ENCODE results near the gene PPP1R3D.
A peak's percentile ranks its signal among the peaks of the same experiment; 100 is the strongest.

Gene PPP1R3D

GRCh38 chr20:59955131-59955796, 15.2 kb upstream of the PPP1R3D start:
- DNase-seq (ENCODE audit: extremely low read depth, insufficient read length), result no peak
- peak; percentile 11 for TF ChIP-seq CTCF (IDR thresholded peaks at IDR 0.05; ENCODE audit: insufficient read depth, low read length, poor library complexity, severe bottlenecking)
- no peaks in the 10 kb centered on the region for H3K36me3 ChIP-seq (ENCODE audit: control insufficient read depth, insufficient read depth, low read length)
- H3K27me3 ChIP-seq (replicated peaks; ENCODE audit: control insufficient read depth, insufficient read depth, low read length), result no peaks in the 10 kb centered on the region
- no peak overlapping the region for H3K4me3 ChIP-seq (replicated peaks; ENCODE audit: low read depth, low read length)

- Histone ChIP-seq H3K4me3 (replicated peaks; ENCODE audit: low read depth, low read length) (no peak overlapping the region), H3K27me3 (replicated peaks; ENCODE audit: control insufficient read depth, insufficient read depth, low read length) (no peaks in the 10 kb centered on the region), H3K36me3 (ENCODE audit: control insufficient read depth, insufficient read depth, low read length) (no peaks in the 10 kb centered on the region)
- TF ChIP-seq CTCF (IDR thresholded peaks at IDR 0.05; ENCODE audit: insufficient read depth, low read length, poor library complexity, severe bottlenecking), result no peak
- no peak for DNase-seq (ENCODE audit: extremely low read depth, insufficient read length)
Measured at GRCh38 chr20:59954718-59955117, 14.6 kb upstream of the PPP1R3D start.

GRCh38 chr20:59949911-59950310, 9.8 kb upstream of the PPP1R3D start:
- DNase-seq (ENCODE audit: extremely low read depth, insufficient read length), result no peak
- no peak overlapping the region for H3K4me3 ChIP-seq (replicated peaks; ENCODE audit: low read depth, low read length)
- H3K27me3 ChIP-seq (replicated peaks; ENCODE audit: control insufficient read depth, insufficient read depth, low read length), result no peaks in the 10 kb centered on the region
- H3K36me3 ChIP-seq (ENCODE audit: control insufficient read depth, insufficient read depth, low read length), result no peaks in the 10 kb centered on the region
- no peak for TF ChIP-seq CTCF (IDR thresholded peaks at IDR 0.05; ENCODE audit: insufficient read depth, low read length, poor library complexity, severe bottlenecking)

GRCh38 chr20:59948828-59949720, 9.0 kb upstream of the PPP1R3D start:
- peak; percentile 58 for TF ChIP-seq CTCF (IDR thresholded peaks at IDR 0.05; ENCODE audit: insufficient read depth, low read length, poor library complexity, severe bottlenecking)
- H3K4me3 ChIP-seq (replicated peaks; ENCODE audit: low read depth, low read length), result no peak overlapping the region
- no peak for DNase-seq (ENCODE audit: extremely low read depth, insufficient read length)
- no peaks in the 10 kb centered on the region for H3K27me3 ChIP-seq (replicated peaks; ENCODE audit: control insufficient read depth, insufficient read depth, low read length)
- H3K36me3 ChIP-seq (ENCODE audit: control insufficient read depth, insufficient read depth, low read length), result peaks cover 3% of the 10 kb centered on the region

- no peak for TF ChIP-seq CTCF (IDR thresholded peaks at IDR 0.05; ENCODE audit: insufficient read depth, low read length, poor library complexity, severe bottlenecking)
- no peaks in the 10 kb centered on the region for H3K27me3 ChIP-seq (replicated peaks; ENCODE audit: control insufficient read depth, insufficient read depth, low read length)
- H3K36me3 ChIP-seq (ENCODE audit: control insufficient read depth, insufficient read depth, low read length), result peaks cover 3% of the 10 kb centered on the region
- no peak for DNase-seq (ENCODE audit: extremely low read depth, insufficient read length)
- no peak overlapping the region for H3K4me3 ChIP-seq (replicated peaks; ENCODE audit: low read depth, low read length)
Measured at GRCh38 chr20:59948212-59948611, 8.1 kb upstream of the PPP1R3D start.

Measured in GM06990 (cell line).